ENCODE results near the gene PKM. TPM values are rescaled to one million over a fixed set of nuclear protein-coding genes. Genes with fewer than 3 reads are reported as not detected.

PKM gene
- total and polyA plus RNA-seq, 4 donors: 12.9 to 61.2 (median 29.7) TPM

GRCh38 chr15:72197041-72197459, 33.9 kb downstream of the PKM start:
- Histone ChIP-seq H3K9ac (ENCODE audit: low read depth in 1 of 2, low read length in 2 of 2) (no peak overlapping the region), H3K27ac (ENCODE audit: low read depth in 1 of 2, low read length in 2 of 2) (no peak overlapping the region)

GRCh38 chr15:72196409-72197040, 34.5 kb downstream of the PKM start:
- Histone ChIP-seq H3K4me3 (ENCODE audit: low read depth in 1 of 3, low read length in 3 of 3) (no peak overlapping the region), H3K4me1 (ENCODE audit: control insufficient read depth in 4 of 4, insufficient read depth in 4 of 4, low read length in 3 of 4) (peaks cover 0 to 11% (median 4%) of the 10 kb centered on the region in 4 donors), H3K36me3 (ENCODE audit: control insufficient read depth in 4 of 4, insufficient read depth in 3 of 4, low read depth in 1 of 4, low read length in 3 of 4) (peaks cover 0 to 4% (median 0%) of the 10 kb centered on the region in 4 donors), H3K9me3 (ENCODE audit: control insufficient read depth in 4 of 4, low read length in 3 of 4) (no peaks in the 10 kb centered on the region), H3K27me3 (ENCODE audit: control insufficient read depth in 4 of 4, insufficient read depth in 4 of 4, low read length in 3 of 4) (peaks cover 0 to 7% (median 0%) of the 10 kb centered on the region in 4 donors), H3K27ac (ENCODE audit: low read depth in 1 of 2, low read length in 2 of 2) (no peak overlapping the region), H3K9ac (ENCODE audit: low read depth in 1 of 2, low read length in 2 of 2) (no peak overlapping the region)
- WGBS: 62% methylated on average over 13 of the region's 13 CpGs
- no peak for TF ChIP-seq EGR1 (IDR thresholded peaks at IDR 0.05; ENCODE audit: low read depth in 2 of 2)
- no peak for TF ChIP-seq RAD21 (IDR thresholded peaks at IDR 0.05)
- TF ChIP-seq HNF4G (IDR thresholded peaks at IDR 0.05): no peak
- TF ChIP-seq NR2F2 (IDR thresholded peaks at IDR 0.05): no peak
- TF ChIP-seq MAX (IDR thresholded peaks at IDR 0.05): no peak
- no peak for TF ChIP-seq ATF3 (IDR thresholded peaks at IDR 0.05)
- no peak for TF ChIP-seq GABPA (IDR thresholded peaks at IDR 0.05 in 1 of 2, conservative IDR thresholded peaks at IDR 0.05 in 1 of 2)
- no peak for TF ChIP-seq FOXA1 (IDR thresholded peaks at IDR 0.05)
- no peak for TF ChIP-seq RXRA (IDR thresholded peaks at IDR 0.05)
- no peak for TF ChIP-seq JUND (IDR thresholded peaks at IDR 0.05)
- no peak for TF ChIP-seq HNF4A (conservative IDR thresholded peaks at IDR 0.05)
- no peak for TF ChIP-seq CTCF (IDR thresholded peaks at IDR 0.05; ENCODE audit: low read depth, low read length, missing input control)
- TF ChIP-seq REST (IDR thresholded peaks at IDR 0.05): no peak
- no peak for TF ChIP-seq SP1 (IDR thresholded peaks at IDR 0.05)
- TF ChIP-seq FOXA2 (IDR thresholded peaks at IDR 0.05): no peak
- TF ChIP-seq YY1 (IDR thresholded peaks at IDR 0.05): no peak
- TF ChIP-seq ZBTB33 (IDR thresholded peaks at IDR 0.05): no peak
- TF ChIP-seq TAF1 (conservative IDR thresholded peaks at IDR 0.05): no peak
- DNase-seq (ENCODE audit: low spot score): no peak

More at GRCh38 chr15:72197041-72197459, 33.9 kb downstream of the PKM start:
- Histone ChIP-seq H3K4me1 (ENCODE audit: control insufficient read depth in 4 of 4, insufficient read depth in 4 of 4, low read length in 3 of 4) (peaks cover 0 to 11% (median 4%) of the 10 kb centered on the region in 4 donors), H3K27me3 (ENCODE audit: control insufficient read depth in 4 of 4, insufficient read depth in 4 of 4, low read length in 3 of 4) (peaks cover 0 to 7% (median 0%) of the 10 kb centered on the region in 4 donors), H3K4me3 (ENCODE audit: low read depth in 1 of 3, low read length in 3 of 3) (peak overlapping the region in 1 of 3 donors; percentile 45), H3K36me3 (ENCODE audit: control insufficient read depth in 4 of 4, insufficient read depth in 3 of 4, low read depth in 1 of 4, low read length in 3 of 4) (peaks cover 0 to 4% (median 0%) of the 10 kb centered on the region in 4 donors), H3K9me3 (ENCODE audit: control insufficient read depth in 4 of 4, low read length in 3 of 4) (no peaks in the 10 kb centered on the region)
- WGBS: 11% methylated on average over 35 of the region's 35 CpGs
- DNase-seq (ENCODE audit: low spot score): no peak
- TF ChIP-seq EGR1 (IDR thresholded peaks at IDR 0.05; ENCODE audit: low read depth in 2 of 2): no peak
